ENCODE measurements around the gene DACH1.

- TF ChIP-seq CTCF (IDR thresholded peaks at IDR 0.05), result no peak
- no peak for TF ChIP-seq POLR2A (IDR thresholded peaks at IDR 0.05)
Measured at GRCh38 chr13:71417205-71417604, 449.8 kb downstream of the DACH1 start.
